K562 (cell line): ENCODE measurements around the gene RALY. TPM values are rescaled to one million over a fixed set of nuclear protein-coding genes. Genes with fewer than 3 reads are reported as not detected.

ENCODE experiments used
- ATAC-seq: fragments of 200-7000 bp; cut with Tn5 transposase; 3 replicates; pipeline ENCODE4 v1.9.1; 2020; ENCODE audit warnings: moderate library complexity
- BruUV-seq: library from RNA; stranded (reverse); fragments of 400-500 nt; replicated peaks from 2 replicates; lab custom pipeline; 2021; lab: Mats Ljungman, UMichigan
- CTCF ChIA-PET: fragments of 300-600 bp; formaldehyde crosslinking; extraction: SDS; loops from one replicate; lab custom pipeline; 2021; ENCODE audit warnings: low intra/inter-chr PET ratio; lab: Yijun Ruan, JAX
- POLR2A ChIA-PET: fragments of 300-600, 350-650 bp; sonication (Branson Sonifier 250); formaldehyde crosslinking; extraction: SDS; loops from one replicate; lab custom pipeline; 2021; ENCODE audit warnings: antibody characterized with exemption, inconsistent platforms; lab: Yijun Ruan, JAX
- DNase-seq, 4 experiments: peaks; one replicate each; pipeline versions ENCODE4 v3.0.0 to v3.0.0-alpha.2; 2011 to 2018; ENCODE audit warnings: low spot score in 3 of 4, mixed read lengths in 3 of 4; ENCODE audit errors: extremely low read depth in 1 of 4
- FAIRE-seq: peaks from 2 replicates; lab custom pipeline; 2011; peaks lifted over from hg19 to GRCh38; lab: Jason Lieb, UNC
- H2AFZ ChIP-seq: 2 replicates; pipeline ENCODE4 v1.6.0; 2011; ENCODE audit warnings: low read depth, low read length, control low read depth, inconsistent platforms
- H3K27ac ChIP-seq: fragments of 200-600 bp; 3 replicates; pipeline ENCODE4 v1.8.0; 2011; ENCODE audit warnings: low read depth, mild to moderate bottlenecking, control low read depth, inconsistent platforms, low read length, moderate library complexity, mixed read lengths; ENCODE audit errors: extremely low read depth
- H3K27me3 ChIP-seq, 2 experiments: fragments of 300-600 bp in 1 of 2; 2 replicates in 1 of 2; 3 replicates in 1 of 2; pipeline versions ENCODE4 v1.6.0 to v1.8.0; 2011; ENCODE audit warnings: inconsistent platforms in 2 of 2, low read length in 2 of 2, mild to moderate bottlenecking in 1 of 2, mixed read lengths in 1 of 2, moderate library complexity in 1 of 2; ENCODE audit not compliant: control insufficient read depth in 2 of 2, insufficient read depth in 2 of 2
- H3K36me3 ChIP-seq: fragments of 300-600 bp; 3 replicates; pipeline ENCODE4 v1.8.0; 2011; ENCODE audit warnings: mild to moderate bottlenecking, low read length, inconsistent platforms; ENCODE audit not compliant: control insufficient read depth, insufficient read depth
- H3K4me1 ChIP-seq, 2 experiments: fragments of 200-600 bp in 1 of 2; replicated peaks in 1 of 2; 2 replicates in 1 of 2; 3 replicates in 1 of 2; pipeline versions ENCODE4 v1.5.1 to v1.8.0; 2011; ENCODE audit warnings: inconsistent platforms in 2 of 2, low read length in 2 of 2, mild to moderate bottlenecking in 1 of 2, mixed read lengths in 1 of 2, moderate library complexity in 1 of 2; ENCODE audit not compliant: control insufficient read depth in 2 of 2, insufficient read depth in 2 of 2
- H3K4me2 ChIP-seq: 2 replicates; pipeline ENCODE4 v1.6.1; 2011; ENCODE audit warnings: low read length, control low read depth, inconsistent platforms, mixed read lengths; ENCODE audit not compliant: insufficient read depth
- H3K4me3 ChIP-seq: fragments of 200-600 bp; sonication (generic), shearing (Covaris generic); 2 replicates; pipeline ENCODE4 v1.5.1; 2016; ENCODE audit warnings: control low read depth, inconsistent platforms
- H3K79me2 ChIP-seq: fragments of 200-600 bp; 3 replicates; pipeline ENCODE4 v1.8.0; 2011; ENCODE audit warnings: low read length, inconsistent platforms; ENCODE audit not compliant: control insufficient read depth, insufficient read depth
- H3K9ac ChIP-seq, 2 experiments: 2 replicates each; pipeline versions ENCODE4 v1.6.0 to v1.6.1; 2011; ENCODE audit warnings: low read depth in 2 of 2, low read length in 2 of 2, control low read depth in 1 of 2, inconsistent platforms in 1 of 2, mild to moderate bottlenecking in 1 of 2, mixed read lengths in 1 of 2; ENCODE audit not compliant: insufficient read depth in 1 of 2
- H3K9me1 ChIP-seq: one replicate; pipeline ENCODE4 v1.6.0; 2011; ENCODE audit warnings: inconsistent platforms, mild to moderate bottlenecking, low read length, moderate library complexity; ENCODE audit not compliant: control insufficient read depth, insufficient read depth
- H3K9me3 ChIP-seq: replicated peaks from 2 replicates; pipeline ENCODE4 v1.5.1; 2011; ENCODE audit warnings: low read depth, low read length, inconsistent platforms; ENCODE audit not compliant: control insufficient read depth, insufficient read depth
- H4K20me1 ChIP-seq: replicated peaks from 2 replicates; pipeline ENCODE4 v1.6.1; 2011; ENCODE audit warnings: low read length, inconsistent platforms, mixed read lengths; ENCODE audit not compliant: control insufficient read depth, insufficient read depth
- BMI1 ChIP-seq: fragments of 150-350 bp; IDR thresholded peaks from 2 replicates; pipeline ENCODE4 v1.6.1; 2014; ENCODE audit warnings: low read length
- MYNN ChIP-seq, 2 experiments: sonication (generic); formaldehyde crosslinking in 1 of 2; IDR thresholded peaks; 2 replicates each; pipeline versions ENCODE4 v1.5.0 to v1.6.1; 2016 to 2020; ENCODE audit warnings: antibody characterized with exemption in 1 of 2, missing genetic modification reagents in 1 of 2
- NCOA6 ChIP-seq: fragments of 450-650 bp; IDR thresholded peaks from 2 replicates; pipeline ENCODE4 v1.6.1; 2017; ENCODE audit warnings: mild to moderate bottlenecking
- PHB ChIP-seq: fragments of 250-450 bp; sonication (Bioruptor Pico); IDR thresholded peaks from 2 replicates; pipeline ENCODE4 v1.5.0; 2021
- SAP30 ChIP-seq: fragments of 200-600 bp; sonication (generic); IDR thresholded peaks from 2 replicates; pipeline ENCODE4 v1.6.1; 2012; ENCODE audit warnings: borderline replicate concordance, low read depth, mild to moderate bottlenecking, moderate library complexity, low read length, control low read depth, inconsistent platforms; ENCODE audit not compliant: insufficient read depth, poor library complexity, severe bottlenecking
- USF2 ChIP-seq: sonication (generic); formaldehyde crosslinking; IDR thresholded peaks from 2 replicates; pipeline ENCODE4 v1.5.0; 2020; ENCODE audit warnings: missing genetic modification reagents
- XRCC4 ChIP-seq: IDR thresholded peaks from one replicate; pipeline ENCODE4 v1.6.1; 2011; ENCODE audit not compliant: insufficient read depth, insufficient read length; ENCODE audit errors: extremely low read depth
- ZNF274 ChIP-seq: IDR thresholded peaks from 2 replicates; pipeline ENCODE4 v1.6.1; 2011; ENCODE audit warnings: low read depth, mild to moderate bottlenecking, low read length, moderate library complexity, borderline replicate concordance
- WGBS: fragments of 100-300 bp; shearing (Covaris generic); methylation state at CpG from one replicate; pipeline ENCODE4 v1.1.6; 2016; ENCODE audit warnings: low coverage, mixed read lengths; ENCODE audit not compliant: insufficient coverage; ENCODE audit errors: missing lambda C conversion rate; 5-methylcytosine and 5-hydroxymethylcytosine counted together
- in situ Hi-C: fragments of 300-500 bp; cut with MboI; formaldehyde crosslinking; loops from 4 replicates; pipeline ENCODE4 v1.15.0; 2018; ENCODE audit warnings: inconsistent platforms, mixed read lengths
- intact Hi-C: fragments of 100-400 bp; cut with micrococcal nuclease; formaldehyde crosslinking; loops from 2 replicates; pipeline ENCODE4 v1.14.2; 2022
- polyA plus RNA-seq, 8 experiments: library from polyadenylated mRNA; depleted of rRNA in 4 of 8; stranded (reverse) in 5 of 8; unstranded in 3 of 8; fragments of >200 nt; fragmentation: Nextera tagmentation in 2 of 8; fragmentation: Illumina TruSeq in 1 of 8; extraction: Ambion mirVana in 2 of 8; extraction: Trizol in 1 of 8; gene quantifications; 2 replicates each; pipeline versions ENCODE4 v1.2.1 to v1.2.3, GENCODE V29; 2011 to 2014; ENCODE audit warnings: inconsistent platforms in 1 of 8, missing spikeins in 1 of 8
- total RNA-seq, 7 experiments: library from RNA; depleted of rRNA in 6 of 7; stranded (reverse); fragments of >200 nt in 6 of 7; fragmentation: Illumina TruSeq in 2 of 7; extraction: Trizol in 2 of 7; gene quantifications; 2 replicates each; pipeline versions ENCODE4 v1.2.1 to v1.2.3, GENCODE V29; 2011 to 2021; ENCODE audit warnings: low replicate concordance in 1 of 7

RALY gene
- total and polyA plus RNA-seq, 9 of the 15 experiments (the other 6 are each of a cell fraction or from before 2014, with no cell fraction given) = 0.80 to 207 (median 128) TPM

GRCh38 chr20:34068001-34068400, 74.3 kb downstream of the RALY start:
- no TSS peak for BruUV-seq
- Histone ChIP-seq H3K4me3 (no peak overlapping the region), H4K20me1 (peaks cover 22% of the 10 kb centered on the region), H3K36me3 (peaks cover 47% of the 10 kb centered on the region), H2AFZ (no peak overlapping the region), H3K79me2 (peaks cover 40% of the 10 kb centered on the region), H3K4me2 (no peak overlapping the region), H3K9me3 (no peaks in the 10 kb centered on the region), H3K9me1 (peaks cover 7% of the 10 kb centered on the region), H3K9ac (no peak overlapping the region), H3K27ac (no peak overlapping the region), H3K27me3 (no peaks in the 10 kb centered on the region), H3K4me1 (peaks cover 0 to 27% of the 10 kb centered on the region in 2 experiments; a peak in 2 of 5 replicates)
- intact Hi-C loops (loop anchor here (10.0 kb wide), 1 partner anchor 273 kb away; no protein-coding TSS in a partner anchor), in situ Hi-C loops (loop anchor here (5.0 kb wide), 1 partner anchor 116 kb away; no protein-coding TSS in a partner anchor)
- FAIRE-seq (no peak), DNase-seq (no peak), ATAC-seq (no peak)
- ChIA-PET CTCF (interaction anchor here (2.8 to 3.4 kb wide), 3 partner anchors 62 to 205 kb away, joined by 15 to 19 read pairs (median 16); no protein-coding TSS in a partner anchor), POLR2A (interaction anchor here (0.6 to 1.1 kb wide), 4 partner anchors 40 to 578 kb away, joined by 3 read pairs; partner anchors contain the start of gene CBFA2T2)
- WGBS = 70% methylated on average over 1 of the region's 1 CpG
- no peak for TF ChIP-seq MYNN (IDR thresholded peaks at IDR 0.05)
- no peak for TF ChIP-seq MYNN (CRISPR knock-in tag; IDR thresholded peaks at IDR 0.05)
- no peak for TF ChIP-seq NCOA6
- no peak for TF ChIP-seq ZNF274
- TF ChIP-seq PHB = no peak
- no peak for TF ChIP-seq BMI1
- TF ChIP-seq USF2 (CRISPR knock-in tag) = no peak
- no peak for TF ChIP-seq SAP30
- TF ChIP-seq XRCC4 = no peak
